Breast epithelium (tissue), 4 donors: ENCODE results near the gene RNF167. TPM values are rescaled to one million over a fixed set of nuclear protein-coding genes. Genes with fewer than 3 reads are reported as not detected.

Source experiments
- DNase-seq, 2 donors: peaks; one replicate each; pipeline ENCODE4 v3.0.0-alpha.2; 2019; ENCODE audit warnings: low spot score in 2 of 2
- H3K27ac ChIP-seq, 2 donors: fragments of 200-600 bp; sonication (generic) in 1 of 2; one replicate each; pipeline ENCODE4 v1.5.1; 2016 to 2019; ENCODE audit warnings: mild to moderate bottlenecking in 1 of 2
- H3K27me3 ChIP-seq, 2 donors: fragments of 200-600 bp; sonication (generic) in 1 of 2; one replicate each; pipeline versions ENCODE4 v1.5.1 to v1.6.0; 2017 to 2019; ENCODE audit warnings: control low read depth in 1 of 2, mild to moderate bottlenecking in 1 of 2
- H3K36me3 ChIP-seq: fragments of 200-600 bp; one replicate; pipeline ENCODE4 v1.5.1; 2019
- H3K4me1 ChIP-seq, 2 donors: fragments of 200-600 bp; sonication (generic); one replicate each; pipeline ENCODE4 v1.5.1; 2016 to 2019; ENCODE audit warnings: control low read depth in 1 of 2
- H3K4me3 ChIP-seq, 3 donors: fragments of 200-600 bp; sonication (generic); 1 replicate in 2 of 3; 2 replicates in 1 of 3; pipeline ENCODE4 v1.5.1; 2016 to 2019; ENCODE audit warnings: mild to moderate bottlenecking in 3 of 3, moderate library complexity in 2 of 3
- H3K9me3 ChIP-seq, 2 donors: fragments of 200-600 bp; sonication (generic) in 1 of 2; one replicate each; pipeline ENCODE4 v1.5.1; 2016 to 2019; ENCODE audit warnings: control low read depth in 1 of 2
- POLR2A ChIP-seq: fragments of 450-650 bp; IDR thresholded peaks from one replicate; pipeline ENCODE4 v1.6.1; 2016; ENCODE audit warnings: antibody characterized with exemption, mild to moderate bottlenecking, moderate library complexity
- POLR2AphosphoS5 ChIP-seq, 3 donors: sonication (generic); formaldehyde crosslinking; IDR thresholded peaks; one replicate each; pipeline ENCODE4 v1.6.1; 2017; ENCODE audit warnings: antibody characterized with exemption in 3 of 3
- intact Hi-C: fragments of 100-400 bp; cut with DNase I; formaldehyde crosslinking; loops from one replicate; pipeline ENCODE4 v1.15.1; 2023; ENCODE audit warnings: low total_unique reads
- total RNA-seq, 3 donors: library from RNA; depleted of rRNA; stranded (reverse); fragments of >200 nt; gene quantifications; one replicate each; pipeline ENCODE4 v1.1.0, GENCODE V29; 2016
- TF ChIP-seq, protein P1 (sequence below), 3 donors: fragments of 450-650 bp; IDR thresholded peaks; one replicate each; pipeline ENCODE4 v1.5.1; 2016 to 2017; ENCODE audit warnings: antibody characterized with exemption in 3 of 3, mild to moderate bottlenecking in 3 of 3, moderate library complexity in 3 of 3

RNF167 gene
- total RNA-seq, 3 donors from 2014 or later, result 38.3 to 49.0 (median 38.7) TPM

DNA sequence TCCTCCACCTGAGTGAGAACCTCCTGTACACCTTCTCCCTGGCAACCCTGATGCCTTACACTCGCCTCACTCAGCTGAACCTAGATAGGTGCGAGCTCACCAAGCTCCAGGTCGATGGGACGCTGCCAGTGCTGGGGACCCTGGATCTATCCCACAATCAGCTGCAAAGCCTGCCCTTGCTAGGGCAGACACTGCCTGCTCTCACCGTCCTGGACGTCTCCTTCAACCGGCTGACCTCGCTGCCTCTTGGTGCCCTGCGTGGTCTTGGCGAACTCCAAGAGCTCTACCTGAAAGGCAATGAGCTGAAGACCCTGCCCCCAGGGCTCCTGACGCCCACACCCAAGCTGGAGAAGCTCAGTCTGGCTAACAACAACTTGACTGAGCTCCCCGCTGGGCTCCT, 7.3 kb upstream of the RNF167 start:
- no peak overlapping the region for H3K27ac ChIP-seq
- TF ChIP-seq, protein P1, sequence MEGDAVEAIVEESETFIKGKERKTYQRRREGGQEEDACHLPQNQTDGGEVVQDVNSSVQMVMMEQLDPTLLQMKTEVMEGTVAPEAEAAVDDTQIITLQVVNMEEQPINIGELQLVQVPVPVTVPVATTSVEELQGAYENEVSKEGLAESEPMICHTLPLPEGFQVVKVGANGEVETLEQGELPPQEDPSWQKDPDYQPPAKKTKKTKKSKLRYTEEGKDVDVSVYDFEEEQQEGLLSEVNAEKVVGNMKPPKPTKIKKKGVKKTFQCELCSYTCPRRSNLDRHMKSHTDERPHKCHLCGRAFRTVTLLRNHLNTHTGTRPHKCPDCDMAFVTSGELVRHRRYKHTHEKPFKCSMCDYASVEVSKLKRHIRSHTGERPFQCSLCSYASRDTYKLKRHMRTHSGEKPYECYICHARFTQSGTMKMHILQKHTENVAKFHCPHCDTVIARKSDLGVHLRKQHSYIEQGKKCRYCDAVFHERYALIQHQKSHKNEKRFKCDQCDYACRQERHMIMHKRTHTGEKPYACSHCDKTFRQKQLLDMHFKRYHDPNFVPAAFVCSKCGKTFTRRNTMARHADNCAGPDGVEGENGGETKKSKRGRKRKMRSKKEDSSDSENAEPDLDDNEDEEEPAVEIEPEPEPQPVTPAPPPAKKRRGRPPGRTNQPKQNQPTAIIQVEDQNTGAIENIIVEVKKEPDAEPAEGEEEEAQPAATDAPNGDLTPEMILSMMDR (IDR thresholded peaks at IDR 0.05), result no peak
- TF ChIP-seq POLR2A, result no peak
- DNase-seq, result no peak
- H3K4me1 ChIP-seq, result peaks cover 0 to 8% of the 10 kb centered on the region in 2 donors
- H3K36me3 ChIP-seq, result no peaks in the 10 kb centered on the region
- intact Hi-C loops, result no loop called here
- no peaks in the 10 kb centered on the region for H3K27me3 ChIP-seq
- H3K9me3 ChIP-seq, result no peaks in the 10 kb centered on the region
- H3K4me3 ChIP-seq, result no peak overlapping the region

DNA sequence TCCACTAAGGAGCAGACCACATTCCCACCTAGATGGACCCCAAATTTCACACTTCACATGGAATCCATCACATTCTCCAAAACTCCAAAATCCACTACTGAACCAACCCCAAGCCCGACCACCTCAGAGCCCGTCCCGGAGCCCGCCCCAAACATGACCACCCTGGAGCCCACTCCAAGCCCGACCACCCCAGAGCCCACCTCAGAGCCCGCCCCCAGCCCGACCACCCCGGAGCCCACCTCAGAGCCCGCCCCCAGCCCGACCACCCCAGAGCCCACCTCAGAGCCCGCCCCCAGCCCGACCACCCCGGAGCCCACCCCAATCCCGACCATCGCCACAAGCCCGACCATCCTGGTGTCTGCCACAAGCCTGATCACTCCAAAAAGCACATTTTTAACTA, 6.4 kb upstream of the RNF167 start:
- Histone ChIP-seq H3K27me3 (no peaks in the 10 kb centered on the region), H3K4me1 (peaks cover 4 to 15% of the 10 kb centered on the region in 2 donors), H3K9me3 (no peaks in the 10 kb centered on the region), H3K27ac (peak overlapping the region in 1 of 2 donors; percentile 16), H3K4me3 (no peak overlapping the region), H3K36me3 (no peaks in the 10 kb centered on the region)
- TF ChIP-seq POLR2AphosphoS5 (IDR thresholded peaks at IDR 0.05) (no peak), POLR2A (no peak)
- TF ChIP-seq, protein P1 (IDR thresholded peaks at IDR 0.05), result no peak
- intact Hi-C loops, result no loop called here
- DNase-seq, result no peak

DNA sequence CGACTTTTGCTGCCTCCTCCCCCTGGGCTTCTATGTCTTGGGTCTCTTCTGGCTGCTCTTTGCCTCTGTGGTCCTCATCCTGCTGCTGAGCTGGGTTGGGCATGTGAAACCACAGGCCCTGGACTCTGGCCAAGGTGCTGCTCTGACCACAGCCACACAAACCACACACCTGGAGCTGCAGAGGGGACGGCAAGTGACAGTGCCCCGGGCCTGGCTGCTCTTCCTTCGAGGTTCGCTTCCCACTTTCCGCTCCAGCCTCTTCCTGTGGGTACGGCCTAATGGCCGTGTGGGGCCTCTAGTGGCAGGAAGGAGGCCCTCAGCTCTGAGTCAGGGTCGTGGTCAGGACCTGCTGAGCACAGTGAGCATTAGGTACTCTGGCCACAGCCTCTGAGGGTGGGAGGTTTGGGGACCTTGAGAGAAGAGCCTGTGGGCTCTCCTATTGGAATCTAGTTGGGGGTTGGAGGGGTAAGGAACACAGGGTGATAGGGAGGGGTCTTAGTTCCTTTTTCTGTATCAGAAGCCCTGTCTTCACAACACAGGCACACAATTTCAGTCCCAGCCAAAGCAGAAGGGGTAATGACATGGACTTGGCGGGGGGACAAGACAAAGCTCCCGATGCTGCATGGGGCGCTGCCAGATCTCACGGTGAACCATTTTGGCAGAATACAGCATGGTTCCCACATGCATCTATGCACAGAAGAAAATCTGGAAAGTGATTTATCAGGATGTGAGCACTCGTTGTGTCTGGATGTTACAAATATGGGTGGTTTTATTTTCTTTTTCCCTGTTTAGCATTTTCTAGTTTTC, 5.7 kb upstream of the RNF167 start:
- Histone ChIP-seq H3K4me1 (peaks cover 10 to 22% of the 10 kb centered on the region in 2 donors), H3K4me3 (peak overlapping the region in 1 of 3 donors; percentile 43), H3K27me3 (no peaks in the 10 kb centered on the region), H3K36me3 (no peaks in the 10 kb centered on the region), H3K9me3 (no peaks in the 10 kb centered on the region), H3K27ac (peak overlapping the region; percentile 16 to 45)
- intact Hi-C loops, result no loop called here
- TF ChIP-seq POLR2A (no peak), POLR2AphosphoS5 (IDR thresholded peaks at IDR 0.05) (no peak)
- TF ChIP-seq, protein P1 (IDR thresholded peaks at IDR 0.05), result no peak
- peak; percentile 48 to 69 for DNase-seq

DNA sequence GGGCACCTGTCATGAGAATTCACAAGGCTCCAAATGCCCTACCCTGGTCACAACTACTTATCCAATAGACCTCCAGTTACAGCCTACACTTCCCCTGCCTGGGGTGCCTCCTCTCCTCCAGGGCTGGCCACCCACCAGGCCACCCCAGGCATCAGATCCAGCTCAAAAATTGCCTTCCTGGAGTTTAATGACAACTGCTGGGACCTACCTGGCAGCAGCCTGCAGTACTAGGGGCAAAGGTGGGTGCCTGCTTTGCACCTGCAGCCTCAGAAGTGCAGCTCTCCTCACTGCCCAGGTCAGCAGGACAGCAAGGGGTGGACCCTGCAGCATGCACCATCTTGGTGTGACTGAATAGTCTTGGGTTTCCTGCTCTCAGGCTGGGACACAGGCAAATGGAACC, 4.4 kb upstream of the RNF167 start:
- no peak for DNase-seq
- Histone ChIP-seq H3K9me3 (no peaks in the 10 kb centered on the region), H3K27me3 (no peaks in the 10 kb centered on the region), H3K27ac (no peak overlapping the region), H3K36me3 (no peaks in the 10 kb centered on the region), H3K4me3 (no peak overlapping the region), H3K4me1 (peaks cover 10 to 23% of the 10 kb centered on the region in 2 donors)
- TF ChIP-seq POLR2A (no peak), POLR2AphosphoS5 (IDR thresholded peaks at IDR 0.05) (no peak)
- TF ChIP-seq, protein P1 (IDR thresholded peaks at IDR 0.05), result no peak
- intact Hi-C loops, result no loop called here

DNA sequence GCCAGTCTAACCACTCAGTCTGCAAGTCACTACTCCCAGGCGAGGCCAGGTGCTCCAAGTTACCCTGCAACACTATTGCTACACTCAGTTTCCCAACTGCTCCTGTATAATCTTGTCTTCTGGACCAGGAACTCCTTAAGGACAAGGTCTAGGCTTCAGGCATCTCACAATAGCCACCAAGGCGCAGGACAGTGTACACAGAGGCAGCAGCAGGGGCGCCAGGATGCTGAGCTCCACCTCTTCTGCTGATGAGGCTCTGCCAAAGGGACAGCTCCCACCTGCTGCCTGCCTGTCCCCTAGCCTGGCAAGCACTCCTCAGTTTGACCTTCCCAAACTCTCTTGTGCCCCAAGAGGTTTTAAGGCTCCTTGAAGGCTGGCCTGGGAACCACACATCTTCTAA, 3.6 kb upstream of the RNF167 start:
- Histone ChIP-seq H3K4me3 (no peak overlapping the region), H3K27me3 (no peaks in the 10 kb centered on the region), H3K9me3 (no peaks in the 10 kb centered on the region), H3K36me3 (no peaks in the 10 kb centered on the region), H3K4me1 (peaks cover 17 to 29% of the 10 kb centered on the region in 2 donors), H3K27ac (no peak overlapping the region)
- no peak for DNase-seq
- TF ChIP-seq, protein P1 (IDR thresholded peaks at IDR 0.05), result no peak
- no peak for TF ChIP-seq POLR2A
- TF ChIP-seq POLR2AphosphoS5 (IDR thresholded peaks at IDR 0.05), result no peak
- intact Hi-C loops, result no loop called here
